Measurements from ENCODE around the gene MREG.

DNA sequence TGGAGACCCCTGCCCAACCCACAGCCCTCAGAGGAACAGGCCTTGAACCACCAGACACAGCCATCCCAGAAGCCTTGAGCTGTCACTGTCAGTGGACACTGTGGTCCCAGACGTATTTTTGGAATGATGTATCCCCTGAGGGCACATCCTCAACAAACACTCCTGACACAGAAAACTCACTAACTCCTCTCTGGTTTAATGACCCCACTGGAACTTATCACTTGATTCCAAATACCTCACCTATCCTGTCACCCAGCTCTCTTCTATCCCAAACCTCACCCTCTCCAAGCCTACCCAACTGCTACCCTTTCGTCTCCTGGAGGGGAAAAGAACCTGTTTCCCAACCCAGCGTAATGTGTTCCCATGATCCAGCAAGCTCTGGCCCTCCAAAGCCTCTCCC, 111.6 kb downstream of the MREG start:
- TF ChIP-seq, protein P1, sequence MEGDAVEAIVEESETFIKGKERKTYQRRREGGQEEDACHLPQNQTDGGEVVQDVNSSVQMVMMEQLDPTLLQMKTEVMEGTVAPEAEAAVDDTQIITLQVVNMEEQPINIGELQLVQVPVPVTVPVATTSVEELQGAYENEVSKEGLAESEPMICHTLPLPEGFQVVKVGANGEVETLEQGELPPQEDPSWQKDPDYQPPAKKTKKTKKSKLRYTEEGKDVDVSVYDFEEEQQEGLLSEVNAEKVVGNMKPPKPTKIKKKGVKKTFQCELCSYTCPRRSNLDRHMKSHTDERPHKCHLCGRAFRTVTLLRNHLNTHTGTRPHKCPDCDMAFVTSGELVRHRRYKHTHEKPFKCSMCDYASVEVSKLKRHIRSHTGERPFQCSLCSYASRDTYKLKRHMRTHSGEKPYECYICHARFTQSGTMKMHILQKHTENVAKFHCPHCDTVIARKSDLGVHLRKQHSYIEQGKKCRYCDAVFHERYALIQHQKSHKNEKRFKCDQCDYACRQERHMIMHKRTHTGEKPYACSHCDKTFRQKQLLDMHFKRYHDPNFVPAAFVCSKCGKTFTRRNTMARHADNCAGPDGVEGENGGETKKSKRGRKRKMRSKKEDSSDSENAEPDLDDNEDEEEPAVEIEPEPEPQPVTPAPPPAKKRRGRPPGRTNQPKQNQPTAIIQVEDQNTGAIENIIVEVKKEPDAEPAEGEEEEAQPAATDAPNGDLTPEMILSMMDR (conservative IDR thresholded peaks at IDR 0.05), result no peak
- no peak for TF ChIP-seq ZFX (IDR thresholded peaks at IDR 0.05)

All from C4-2B (cell line).